SK-N-SH (cell line): ENCODE results near the gene C1QL1. TPM values are rescaled to one million over a fixed set of nuclear protein-coding genes. Genes with fewer than 3 reads are reported as not detected.

Source experiments
- CTCF ChIA-PET: fragments of 300-600, 350-600 bp; formaldehyde crosslinking; extraction: SDS; loops from one replicate; lab custom pipeline; 2021; lab: Yijun Ruan, JAX
- POLR2A ChIA-PET: fragments of 350-600 bp; sonication (Branson Sonifier 250); formaldehyde crosslinking; extraction: SDS; loops from one replicate; lab custom pipeline; 2020; ENCODE audit warnings: antibody characterized with exemption, inconsistent platforms; lab: Yijun Ruan, JAX
- DNase-seq: peaks from one replicate; pipeline ENCODE4 v3.0.0; 2012
- H2AFZ ChIP-seq: fragments of 200-600 bp; sonication (generic); 2 replicates; pipeline ENCODE4 v1.8.1; 2016; ENCODE audit warnings: antibody characterized with exemption, mild to moderate bottlenecking, low read depth
- H3F3A ChIP-seq: fragments of 200-600 bp; sonication (generic); replicated peaks from 2 replicates; pipeline ENCODE3; 2016; ENCODE audit warnings: antibody characterized with exemption, mild to moderate bottlenecking; ENCODE audit not compliant: insufficient read depth
- H3K27ac ChIP-seq, 2 experiments: fragments of 200-500 bp in 1 of 2; fragments of 200-600 bp in 1 of 2; sonication (Bioruptor generic) in 1 of 2; sonication (generic), shearing (Covaris generic) in 1 of 2; 2 replicates each; pipeline versions ENCODE4 v1.5.1 to v1.6.1; 2014 to 2016; ENCODE audit warnings: low read depth in 2 of 2, inconsistent platforms in 1 of 2, low read length in 1 of 2, mild to moderate bottlenecking in 1 of 2, mixed read lengths in 1 of 2
- H3K27me3 ChIP-seq: fragments of 200-600 bp; sonication (generic), shearing (Covaris generic); 2 replicates; pipeline ENCODE4 v1.6.1; 2016; ENCODE audit warnings: mixed run types; ENCODE audit not compliant: insufficient read depth
- H3K36me3 ChIP-seq, 2 experiments: fragments of 200-500 bp in 1 of 2; fragments of 200-600 bp in 1 of 2; sonication (Bioruptor generic) in 1 of 2; sonication (generic) in 1 of 2; replicated peaks in 1 of 2; 2 replicates each; pipeline versions ENCODE3 to v1.5.1; 2014 to 2016; ENCODE audit warnings: low read length in 1 of 2, mild to moderate bottlenecking in 1 of 2; ENCODE audit not compliant: insufficient read depth in 2 of 2, control insufficient read depth in 1 of 2
- H3K4me1 ChIP-seq, 2 experiments: fragments of 200-500 bp in 1 of 2; fragments of 200-600 bp in 1 of 2; sonication (Bioruptor generic) in 1 of 2; sonication (generic), shearing (Covaris generic) in 1 of 2; 2 replicates each; pipeline versions ENCODE4 v1.5.1 to v1.6.1; 2014 to 2016; ENCODE audit warnings: low read depth in 1 of 2, low read length in 1 of 2, mixed run types in 1 of 2; ENCODE audit not compliant: insufficient read depth in 2 of 2, control insufficient read depth in 1 of 2
- H3K4me2 ChIP-seq: fragments of 200-600 bp; sonication (generic), shearing (Covaris generic); 2 replicates; pipeline ENCODE4 v1.6.1; 2017; ENCODE audit warnings: mixed run types
- H3K4me3 ChIP-seq, 2 experiments: fragments of 200-500 bp in 1 of 2; fragments of 200-600 bp in 1 of 2; sonication (Bioruptor generic) in 1 of 2; sonication (generic), shearing (Covaris generic) in 1 of 2; 2 replicates each; pipeline versions ENCODE4 v1.5.1 to v1.8.1; 2014 to 2016; ENCODE audit warnings: low read depth in 2 of 2, inconsistent platforms in 1 of 2, low read length in 1 of 2, mild to moderate bottlenecking in 1 of 2, mixed read lengths in 1 of 2, moderate library complexity in 1 of 2
- H3K79me2 ChIP-seq: fragments of 200-600 bp; sonication (generic); 2 replicates; pipeline ENCODE4 v1.8.1; 2017; ENCODE audit warnings: mild to moderate bottlenecking; ENCODE audit not compliant: insufficient read depth
- H3K9ac ChIP-seq: fragments of 200-600 bp; sonication (generic); 2 replicates; pipeline ENCODE4 v1.6.1; 2017; ENCODE audit warnings: mixed run types
- H3K9me2 ChIP-seq: fragments of 200-600 bp; sonication (generic); 2 replicates; pipeline ENCODE4 v1.6.1; 2017; ENCODE audit warnings: mixed run types
- H3K9me3 ChIP-seq: fragments of 200-600 bp; sonication (generic); 2 replicates; pipeline ENCODE4 v1.6.1; 2017; ENCODE audit warnings: mixed run types, mild to moderate bottlenecking, moderate library complexity
- H4K20me1 ChIP-seq: fragments of 200-600 bp; sonication (generic); 2 replicates; pipeline ENCODE4 v1.6.1; 2017; ENCODE audit warnings: mild to moderate bottlenecking, mixed run types; ENCODE audit not compliant: insufficient read depth
- CTCF ChIP-seq: fragments of 200-600 bp; sonication (generic); IDR thresholded peaks from 2 replicates; pipeline ENCODE4 v1.6.1; 2017; ENCODE audit warnings: antibody characterized with exemption, mild to moderate bottlenecking, moderate library complexity
- ELF1 ChIP-seq: IDR thresholded peaks from 2 replicates; pipeline ENCODE4 v1.4.0; 2012
- EZH2phosphoT487 ChIP-seq: fragments of 200-600 bp; sonication (generic); IDR thresholded peaks from 2 replicates; pipeline ENCODE4 v1.6.1; 2017; ENCODE audit warnings: low read depth, mixed run types, mild to moderate bottlenecking, antibody characterized with exemption, moderate library complexity, borderline replicate concordance
- FOSL2 ChIP-seq: IDR thresholded peaks from 2 replicates; pipeline ENCODE4 v1.4.0; 2012; ENCODE audit warnings: low read depth, mild to moderate bottlenecking, moderate library complexity, borderline replicate concordance
- FOXM1 ChIP-seq: IDR thresholded peaks from 2 replicates; pipeline ENCODE4 v1.4.0; 2012; ENCODE audit warnings: low read depth, mild to moderate bottlenecking
- GATA2 ChIP-seq: sonication (generic); formaldehyde crosslinking; IDR thresholded peaks from 2 replicates; pipeline ENCODE4 v1.5.0; 2020; ENCODE audit warnings: mild to moderate bottlenecking, missing genetic modification reagents
- JUND ChIP-seq: IDR thresholded peaks from 2 replicates; pipeline ENCODE4 v1.4.0; 2012
- MEF2A ChIP-seq: IDR thresholded peaks from 2 replicates; pipeline ENCODE4 v1.4.0; 2012; ENCODE audit warnings: low read depth, borderline replicate concordance
- POLR2AphosphoS5 ChIP-seq: IDR thresholded peaks from 2 replicates; pipeline ENCODE4 v1.6.1; 2012; ENCODE audit warnings: low read depth, low read length
- RAD21 ChIP-seq: IDR thresholded peaks from 2 replicates; pipeline ENCODE4 v1.6.1; 2012; ENCODE audit warnings: mild to moderate bottlenecking, low read length
- REST ChIP-seq: IDR thresholded peaks from 2 replicates; pipeline ENCODE4 v1.6.1; 2012; ENCODE audit warnings: mild to moderate bottlenecking, low read depth, low read length, moderate library complexity
- SMC3 ChIP-seq: IDR thresholded peaks from 2 replicates; pipeline ENCODE4 v1.6.1; 2012; ENCODE audit warnings: low read depth, low read length, improper control_type of control experiment
- TCF12 ChIP-seq: IDR thresholded peaks from 2 replicates; pipeline ENCODE4 v1.4.0; 2012
- USF1 ChIP-seq: IDR thresholded peaks from 2 replicates; pipeline ENCODE4 v1.4.0; 2012; ENCODE audit warnings: low read depth, borderline replicate concordance
- ZBTB33 ChIP-seq: IDR thresholded peaks from 2 replicates; pipeline ENCODE4 v1.4.0; 2012; ENCODE audit warnings: low read depth, borderline replicate concordance
- WGBS: methylation state at CpG from one replicate; pipeline ENCODE4 v1.1.6; 2017; ENCODE audit warnings: low lambda C conversion rate; 5-methylcytosine and 5-hydroxymethylcytosine counted together
- polyA plus RNA-seq, 3 experiments: library from polyadenylated mRNA; depleted of rRNA; stranded (reverse); fragments of >200 nt; gene quantifications; 2 replicates each; pipeline ENCODE4 v1.2.3, GENCODE V29; 2012
- TF ChIP-seq, protein P1 (sequence below): IDR thresholded peaks from 2 replicates; pipeline ENCODE4; 2012

C1QL1 gene
- polyA plus RNA-seq, 1 of the 3 experiments (the other 2 are of a cell fraction) = 11.9 TPM

- H3K4me1 ChIP-seq = peaks cover 10 to 21% of the 10 kb centered on the region in 2 experiments; a peak in 1 of 4 replicates
- H2AFZ ChIP-seq = no peak overlapping the region
- H3K79me2 ChIP-seq = no peaks in the 10 kb centered on the region
- DNase-seq = no peak
- no peak overlapping the region for H3K27ac ChIP-seq
- no peak overlapping the region for H3K4me3 ChIP-seq
- CTCF ChIA-PET = interaction anchor here (0.6 to 13.0 kb wide), 4 partner anchors 37 to 104 kb away, joined by 3 to 433 read pairs (median 4); no protein-coding TSS in a partner anchor
- H3K4me2 ChIP-seq = no peak overlapping the region
- 86% methylated on average over 5 of the region's 5 CpGs for WGBS
- no peak overlapping the region for H3K9ac ChIP-seq
- H3K9me3 ChIP-seq = no peaks in the 10 kb centered on the region
- H3F3A ChIP-seq = peaks cover 20% of the 10 kb centered on the region
- H3K36me3 ChIP-seq = no peaks in the 10 kb centered on the region
- H4K20me1 ChIP-seq = no peaks in the 10 kb centered on the region
- POLR2A ChIA-PET = no interaction called here
- no peak for TF ChIP-seq FOXM1
- no peak for TF ChIP-seq GATA2 (CRISPR knock-in tag)
- TF ChIP-seq FOSL2 = 0 out of 2 replicates have a peak, but pooled peaks have one; percentile 24
- TF ChIP-seq CTCF = peak; percentile 35; the same call in 1 of the 2 replicates
- TF ChIP-seq, protein P1, sequence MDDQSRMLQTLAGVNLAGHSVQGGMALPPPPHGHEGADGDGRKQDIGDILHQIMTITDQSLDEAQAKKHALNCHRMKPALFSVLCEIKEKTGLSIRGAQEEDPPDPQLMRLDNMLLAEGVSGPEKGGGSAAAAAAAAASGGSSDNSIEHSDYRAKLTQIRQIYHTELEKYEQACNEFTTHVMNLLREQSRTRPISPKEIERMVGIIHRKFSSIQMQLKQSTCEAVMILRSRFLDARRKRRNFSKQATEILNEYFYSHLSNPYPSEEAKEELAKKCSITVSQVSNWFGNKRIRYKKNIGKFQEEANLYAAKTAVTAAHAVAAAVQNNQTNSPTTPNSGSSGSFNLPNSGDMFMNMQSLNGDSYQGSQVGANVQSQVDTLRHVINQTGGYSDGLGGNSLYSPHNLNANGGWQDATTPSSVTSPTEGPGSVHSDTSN = no peak
- TF ChIP-seq RAD21 = peak; percentile 29; the same call in 1 of the 2 replicates
- H3K9me2 ChIP-seq = no peaks in the 10 kb centered on the region
- no peaks in the 10 kb centered on the region for H3K27me3 ChIP-seq
Observed at GRCh38 chr17:45016823-45017222, 48.7 kb upstream of the C1QL1 start.

DNA sequence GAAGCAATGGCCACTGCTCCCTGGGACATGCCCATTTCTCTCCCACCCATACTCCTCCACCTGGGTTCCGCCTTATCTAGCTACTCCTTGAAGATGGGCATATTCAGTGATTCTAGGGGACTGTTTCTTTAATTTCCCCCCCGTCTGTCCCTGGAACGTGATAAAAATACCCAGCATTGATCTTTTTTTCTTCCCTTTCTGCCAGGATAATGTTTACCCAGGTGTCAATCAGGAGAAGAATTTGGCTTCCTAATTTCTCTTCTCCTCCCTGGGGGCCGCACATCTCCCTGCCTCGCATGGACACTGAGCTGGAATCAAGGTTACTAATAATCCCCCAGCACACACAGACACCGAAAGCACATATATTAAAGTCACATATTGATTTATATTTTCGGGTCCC, 48.1 kb upstream of the C1QL1 start:
- H3K4me2 ChIP-seq = no peak overlapping the region
- H3K27me3 ChIP-seq = no peaks in the 10 kb centered on the region
- H3K79me2 ChIP-seq = no peaks in the 10 kb centered on the region
- ChIA-PET POLR2A (no interaction called here), CTCF (interaction anchor here (1.3 to 13.0 kb wide), 4 partner anchors 36 to 91 kb away, joined by 3 to 433 read pairs (median 4); partner anchors contain the start of gene C1QL1)
- H3K9me3 ChIP-seq = no peaks in the 10 kb centered on the region
- no peak overlapping the region for H3K9ac ChIP-seq
- H3K27ac ChIP-seq = no peak overlapping the region
- H3K4me3 ChIP-seq = no peak overlapping the region
- H3K36me3 ChIP-seq = no peaks in the 10 kb centered on the region
- H3K4me1 ChIP-seq = peaks cover 10 to 17% of the 10 kb centered on the region in 2 experiments; a peak in 1 of 4 replicates
- no peaks in the 10 kb centered on the region for H3K9me2 ChIP-seq
- 83% methylated on average over 7 of the region's 7 CpGs for WGBS
- DNase-seq = no peak
- peaks cover 17% of the 10 kb centered on the region for H3F3A ChIP-seq
- no peaks in the 10 kb centered on the region for H4K20me1 ChIP-seq
- H2AFZ ChIP-seq = no peak overlapping the region
- TF ChIP-seq MEF2A = no peak
- no peak for TF ChIP-seq POLR2AphosphoS5
- TF ChIP-seq EZH2phosphoT487 = no peak
- no peak for TF ChIP-seq FOXM1
- TF ChIP-seq ZBTB33 = no peak
- TF ChIP-seq, protein P1 = no peak
- TF ChIP-seq GATA2 (CRISPR knock-in tag) = no peak
- TF ChIP-seq ELF1 = no peak
- no peak for TF ChIP-seq USF1
- no peak for TF ChIP-seq FOSL2
- TF ChIP-seq TCF12 = no peak
- no peak for TF ChIP-seq JUND
- TF ChIP-seq RAD21 = no peak
- no peak for TF ChIP-seq REST
- no peak for TF ChIP-seq SMC3
